GM19043 (cell line): ENCODE data around the gene FAM107A.

ENCODE experiments used
- ATAC-seq: cut with Tn5 transposase; IDR thresholded peaks from one replicate; pipeline ENCODE4 v1.9.1; 2021; ENCODE audit warnings: low read depth; ENCODE audit not compliant: unreplicated experiment

FAM107A gene, protein sequence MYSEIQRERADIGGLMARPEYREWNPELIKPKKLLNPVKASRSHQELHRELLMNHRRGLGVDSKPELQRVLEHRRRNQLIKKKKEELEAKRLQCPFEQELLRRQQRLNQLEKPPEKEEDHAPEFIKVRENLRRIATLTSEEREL

GRCh38 chr3:58577269-58577821, at the start of gene FAM107A:
FAM107A (minus strand) TSS chr3:58577391; CDS start chr3:58569860, 7,531 bp downstream.
- ATAC-seq: no peak

DNA sequence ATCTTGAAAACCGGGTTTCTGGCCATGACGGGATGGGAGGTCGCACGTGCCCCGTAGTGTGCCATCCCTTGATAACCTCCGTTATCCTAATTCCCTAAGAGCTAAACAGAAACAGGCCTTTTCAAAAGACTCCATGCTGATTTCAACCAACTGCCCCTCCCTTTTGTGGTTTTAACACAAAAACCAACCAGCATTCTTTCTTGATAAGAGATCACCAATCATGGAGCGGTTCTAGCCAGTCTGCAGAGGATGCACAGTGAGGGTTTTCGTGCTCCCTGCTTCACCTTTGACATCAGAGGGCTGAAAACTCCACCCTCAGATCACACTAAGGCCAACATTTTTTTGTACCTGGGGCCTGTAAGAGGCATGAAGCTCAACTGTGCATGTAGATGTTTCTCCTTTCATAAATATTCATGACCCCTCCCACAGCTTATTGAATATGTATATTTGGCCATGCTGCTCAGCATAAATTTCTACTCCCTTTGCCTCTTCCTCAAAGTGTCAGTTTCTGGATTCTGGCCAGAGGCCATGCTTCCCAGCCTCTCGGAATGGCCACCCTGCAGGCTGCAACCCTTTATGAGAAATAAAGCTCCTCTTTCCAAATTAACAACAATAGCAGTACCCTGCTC, 48.1 kb upstream of the FAM107A start:
- no peak for ATAC-seq

- no peak for ATAC-seq
These were observed 47.4 kb upstream of the FAM107A start for GRCh38 chr3:58624550-58624949.

GRCh38 chr3:58623961-58624360, 46.8 kb upstream of the FAM107A start:
- no peak for ATAC-seq

DNA sequence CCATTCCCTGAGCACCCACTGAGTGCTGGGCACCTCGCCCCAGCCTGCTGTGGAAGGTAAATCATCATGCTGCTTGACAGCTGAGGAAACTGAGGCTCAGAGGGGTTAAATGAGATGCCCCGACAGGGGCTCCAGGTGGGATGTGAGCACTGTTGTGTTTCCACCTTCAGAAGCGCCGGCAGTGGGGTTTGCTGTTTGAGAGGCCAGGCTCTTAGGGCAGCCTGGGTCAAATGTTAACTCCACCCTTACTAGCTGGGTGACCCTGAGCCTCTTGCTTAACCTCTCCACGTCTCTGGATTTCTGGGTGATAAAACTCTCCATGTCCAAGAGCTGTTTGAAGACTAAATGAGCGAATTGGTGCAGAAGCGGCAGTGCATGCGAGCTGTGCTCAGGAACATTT, 46.3 kb upstream of the FAM107A start:
- ATAC-seq: no peak

GRCh38 chr3:58622892-58623291, 45.7 kb upstream of the FAM107A start:
- no peak for ATAC-seq

DNA sequence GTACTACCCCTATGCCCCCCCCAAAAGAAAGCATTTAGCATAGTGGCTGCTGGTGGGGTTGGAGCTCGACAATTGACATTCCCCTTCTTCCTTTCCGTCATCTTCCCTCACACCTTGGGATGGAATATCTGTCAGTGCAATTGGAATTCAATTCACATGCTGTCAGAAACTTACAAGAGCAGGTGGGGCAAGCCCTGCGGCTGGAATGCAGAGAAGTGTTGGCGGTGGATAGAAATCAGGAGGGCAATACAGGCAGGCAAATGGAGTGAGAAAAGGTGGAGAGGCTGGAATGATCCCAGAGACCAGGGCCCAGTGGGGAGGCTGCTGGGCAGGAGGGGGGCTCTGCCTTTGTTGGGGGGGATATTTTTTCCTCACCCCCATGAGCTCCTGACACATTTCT, 45.2 kb upstream of the FAM107A start:
- ATAC-seq: no peak

DNA sequence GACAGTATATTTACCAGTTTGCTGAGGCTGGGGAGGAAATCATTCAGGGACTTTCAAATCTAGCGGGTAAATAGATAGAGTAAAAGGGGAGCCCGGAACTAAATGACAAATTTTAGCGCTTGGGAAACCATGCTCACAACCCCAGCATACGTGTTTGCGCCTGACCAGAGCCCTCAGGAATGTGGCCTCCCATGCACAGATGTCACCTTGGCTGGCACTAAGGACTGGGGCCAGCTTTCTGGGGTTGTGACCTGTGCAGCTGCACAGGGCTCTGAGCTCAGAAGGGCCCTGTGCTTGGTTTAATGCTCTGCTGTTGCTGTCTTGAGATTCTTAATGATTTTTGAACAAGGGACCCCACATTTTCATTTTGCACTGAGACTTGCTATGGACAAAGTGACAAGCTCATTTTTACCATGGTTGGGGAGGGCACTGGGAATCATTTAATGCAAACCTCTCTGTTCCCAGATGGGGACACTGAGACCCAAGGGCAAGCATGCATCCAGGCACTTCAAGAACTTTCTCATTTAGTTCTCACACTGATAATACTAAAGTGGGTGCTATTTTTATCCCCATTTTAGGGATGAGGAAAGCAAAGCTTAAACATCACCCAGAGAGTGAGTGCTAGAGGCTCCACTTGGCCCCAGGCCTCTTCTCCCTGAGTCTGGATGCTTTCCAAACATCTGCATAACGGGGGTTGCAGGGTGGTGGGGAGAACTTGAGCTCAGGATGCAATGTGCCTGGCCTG, 44.1 kb upstream of the FAM107A start:
- ATAC-seq: no peak

GRCh38 chr3:58620421-58620820, 43.2 kb upstream of the FAM107A start:
- ATAC-seq: no peak

DNA sequence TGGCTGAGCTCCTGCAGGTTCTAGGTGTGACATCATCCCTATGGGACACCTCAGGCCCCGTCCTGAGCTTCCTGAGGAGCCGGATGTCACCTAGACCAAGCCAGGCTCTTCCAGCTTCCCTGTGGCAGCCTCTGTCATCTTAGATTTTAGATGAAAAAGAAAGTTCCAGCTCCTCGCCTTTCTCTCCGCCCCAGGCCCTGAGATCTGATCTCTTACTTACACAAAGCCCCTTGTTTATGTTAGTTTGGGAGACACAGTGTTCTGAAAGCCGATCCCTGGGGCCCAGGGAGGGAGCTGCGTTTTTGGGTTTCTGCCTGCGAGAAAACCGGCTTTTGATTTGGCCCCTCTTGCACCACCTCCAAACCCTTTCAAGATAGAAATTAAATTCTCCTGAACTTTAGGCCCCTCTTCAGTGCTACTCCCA, 40.2 kb upstream of the FAM107A start:
- no peak for ATAC-seq

- ATAC-seq: no peak
These were observed 36.3 kb upstream of the FAM107A start for GRCh38 chr3:58613236-58614132.

DNA sequence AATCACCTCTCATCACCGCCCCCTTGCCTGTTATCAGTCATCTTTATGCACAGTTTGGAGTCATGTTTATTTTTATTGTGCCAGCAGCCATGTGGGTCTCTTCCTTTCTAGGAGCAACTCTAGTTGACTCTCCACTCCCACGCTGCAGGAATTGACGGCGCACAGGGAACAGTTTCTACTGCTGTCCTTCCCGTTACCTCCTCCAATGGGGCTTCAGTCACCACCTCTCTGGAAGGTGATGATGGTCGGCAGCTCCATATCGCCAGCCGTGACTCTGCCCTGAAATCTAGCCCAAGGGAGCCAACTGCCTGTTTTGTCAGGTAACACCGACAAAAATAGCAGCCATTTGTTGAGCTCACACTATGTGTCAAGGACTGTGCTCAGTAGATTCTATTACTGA, 35.6 kb upstream of the FAM107A start:
- ATAC-seq: no peak

DNA sequence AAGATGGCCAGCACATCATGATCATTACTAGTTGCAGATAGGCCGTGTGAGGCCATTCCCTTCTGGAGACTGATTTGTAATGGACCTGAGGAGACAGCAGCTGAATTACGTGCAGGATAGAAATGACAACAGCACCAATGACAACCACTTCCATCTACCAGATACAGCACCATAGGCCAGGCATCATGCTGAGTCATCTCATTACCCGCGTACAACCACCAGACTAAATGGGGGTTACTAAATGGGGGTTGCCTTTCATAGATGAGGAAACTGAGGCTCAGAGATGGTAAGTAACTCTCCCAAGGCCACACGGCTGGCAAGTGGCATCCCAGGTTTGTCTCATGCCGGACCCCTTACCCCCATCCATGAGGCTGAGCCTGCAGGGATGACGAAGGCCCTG, 32.8 kb upstream of the FAM107A start:
- ATAC-seq: no peak

DNA sequence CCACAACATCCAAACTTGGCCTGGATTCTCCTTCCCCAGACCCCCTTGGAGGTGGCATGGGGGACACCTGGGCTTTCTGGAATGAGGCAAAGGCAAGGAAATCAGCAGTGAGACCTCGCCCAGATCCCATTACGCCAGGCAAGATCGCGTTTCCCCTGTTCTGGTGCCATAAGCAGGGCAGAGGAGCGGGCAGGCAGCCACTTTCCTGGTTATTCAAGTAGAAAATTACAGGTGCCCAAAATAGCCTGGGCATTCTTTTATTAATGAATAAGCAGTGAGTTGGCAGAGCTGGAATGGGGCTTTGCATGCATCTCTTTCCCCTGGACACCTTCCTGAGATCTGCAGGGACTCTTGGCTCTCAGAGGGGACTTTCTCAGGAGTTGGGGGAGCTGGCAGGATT, 31.5 kb upstream of the FAM107A start:
- ATAC-seq: no peak

DNA sequence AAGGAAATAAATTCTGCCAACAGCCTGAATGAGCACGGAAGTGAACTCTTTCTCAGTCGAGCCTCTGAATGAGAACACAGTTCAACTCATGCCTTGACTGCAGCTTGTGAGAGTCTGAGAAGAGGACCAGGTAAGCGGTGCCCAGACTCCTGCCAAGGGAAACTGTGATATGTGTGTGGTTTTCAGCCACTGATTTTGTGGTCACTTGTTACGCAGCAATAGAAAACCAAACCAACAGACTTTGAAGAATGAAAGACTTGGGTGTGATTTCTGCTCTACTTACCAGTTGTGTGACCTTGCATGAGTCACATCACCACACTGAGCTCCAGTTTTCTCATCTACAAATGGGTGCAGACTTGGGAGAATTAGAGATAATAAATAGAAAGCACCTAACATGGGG, 30.6 kb upstream of the FAM107A start:
- no peak for ATAC-seq

DNA sequence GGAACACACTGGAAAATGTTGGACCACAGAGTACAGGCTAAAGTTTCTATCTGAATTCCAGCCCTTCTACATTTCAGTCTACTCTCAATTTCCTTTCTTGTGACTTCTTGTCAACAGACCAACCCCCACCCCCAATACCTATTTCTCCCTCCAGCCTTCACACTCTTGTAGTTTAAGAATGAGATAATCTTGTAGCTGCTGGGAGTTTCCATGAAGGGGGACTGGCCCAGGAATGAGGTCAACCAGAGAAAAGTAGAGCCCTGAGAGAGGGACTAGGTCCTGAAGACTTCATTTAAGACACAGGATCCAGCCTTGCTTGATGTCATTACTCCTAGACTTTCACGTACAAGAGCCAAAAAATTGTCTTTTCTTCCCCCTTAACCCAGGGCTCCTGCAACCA, 29.5 kb upstream of the FAM107A start:
- no peak for ATAC-seq

DNA sequence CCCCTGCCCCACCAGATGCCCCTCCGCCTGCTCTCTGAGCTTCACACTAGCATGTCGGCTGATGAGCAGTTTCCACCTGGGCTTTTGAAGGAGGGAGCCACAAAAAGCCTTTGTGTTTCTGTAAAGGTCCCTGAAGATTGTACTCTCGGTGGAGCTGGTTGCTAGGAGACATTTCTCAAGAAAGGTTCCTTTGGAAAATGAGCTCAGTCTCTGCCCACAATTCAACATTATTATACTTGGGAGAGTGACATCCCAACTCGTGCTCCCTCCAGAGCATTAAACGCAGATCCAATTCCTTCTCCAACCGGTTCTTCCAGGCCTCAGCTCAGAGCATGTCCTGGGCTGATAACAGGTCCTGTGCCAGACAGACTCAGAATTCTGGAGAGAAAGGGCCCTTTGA, 26.8 kb upstream of the FAM107A start:
- no peak for ATAC-seq

DNA sequence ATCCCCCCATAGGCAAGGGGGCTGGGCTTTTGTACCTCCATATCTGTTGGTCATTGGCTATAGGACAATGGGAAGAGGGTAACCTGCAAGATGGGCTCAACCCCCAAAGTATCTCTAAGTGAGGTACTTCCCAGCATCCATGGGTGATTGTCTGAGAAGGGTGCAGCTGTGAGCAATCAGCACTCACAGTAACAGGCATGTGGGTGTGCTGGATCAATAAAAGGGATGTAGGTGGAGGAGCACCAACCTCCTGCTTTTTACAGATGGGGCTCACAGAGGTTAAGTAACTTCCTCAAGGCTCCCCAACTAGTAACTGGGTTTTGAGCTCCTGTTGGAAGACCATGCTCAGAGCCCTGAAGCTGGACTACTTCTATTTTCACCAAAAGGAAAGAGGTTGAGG, 26.4 kb upstream of the FAM107A start:
- ATAC-seq: no peak

GRCh38 chr3:58597770-58598310, 20.6 kb upstream of the FAM107A start:
- no peak for ATAC-seq

DNA sequence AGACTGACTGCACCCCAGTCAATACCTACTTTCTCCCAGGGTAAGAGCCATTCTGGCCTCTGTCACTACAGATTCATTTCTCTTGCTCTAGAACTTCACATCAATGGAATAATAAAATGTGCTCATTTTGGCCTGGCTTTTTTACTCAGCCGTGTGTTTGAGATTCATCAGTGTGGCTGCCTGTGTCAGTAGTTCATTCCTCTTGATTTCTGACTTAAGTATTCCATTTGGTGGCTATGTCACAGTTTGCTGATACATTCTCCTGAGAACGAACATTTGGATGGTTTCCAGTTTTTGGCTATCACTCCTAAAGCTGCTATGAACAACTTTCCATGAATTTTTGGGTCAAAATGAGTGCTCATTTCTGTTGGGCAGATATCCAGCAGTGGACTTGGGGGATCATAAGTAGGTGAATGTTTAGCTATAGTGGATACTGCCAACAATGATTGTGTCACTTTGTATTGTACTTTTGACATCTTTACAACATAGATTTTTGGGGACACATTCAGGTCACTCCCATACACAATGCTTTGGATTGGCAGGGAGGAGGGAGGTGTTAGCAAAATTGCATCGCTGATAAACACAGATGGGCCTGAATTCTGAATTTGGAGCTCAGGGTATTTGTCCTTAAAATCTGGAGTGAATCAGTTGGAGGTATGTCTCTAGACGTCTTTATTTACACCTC, 19.8 kb upstream of the FAM107A start:
- no peak for ATAC-seq
